Endothelial cell of umbilical vein (primary cell): ENCODE measurements around the gene TMEM158. TPM values are rescaled to one million over a fixed set of nuclear protein-coding genes. Genes with fewer than 3 reads are reported as not detected.

Experiments used
- BruUV-seq: library from RNA; stranded (reverse); fragments of 400-500 nt; replicated peaks from 2 replicates; lab custom pipeline; 2021; lab: Mats Ljungman, UMichigan
- CTCF ChIA-PET: fragments of 300-600, 350-600 bp; sonication (Branson Sonifier 250); formaldehyde crosslinking; loops from one replicate; lab custom pipeline; 2021; ENCODE audit warnings: antibody characterized with exemption, inconsistent platforms; lab: Charles Lee
- POLR2A ChIA-PET: fragments of 300-600, 350-600 bp; sonication (Branson Sonifier 250); formaldehyde crosslinking; loops from one replicate; lab custom pipeline; 2021; ENCODE audit warnings: antibody characterized with exemption, inconsistent platforms; lab: Charles Lee
- DNase-seq: peaks from one replicate; pipeline ENCODE4 v3.0.0-alpha.2; 2011; ENCODE audit warnings: low read depth, low spot score
- FAIRE-seq: peaks from 2 replicates; lab custom pipeline; 2011; peaks lifted over from hg19 to GRCh38; lab: Jason Lieb, UNC
- H2AFZ ChIP-seq: 2 replicates; pipeline ENCODE4 v1.6.0; 2012; ENCODE audit warnings: low read depth, low read length, control low read depth, inconsistent platforms
- H3K27ac ChIP-seq: 2 replicates; pipeline ENCODE4 v1.5.1; 2011; ENCODE audit warnings: low read depth, mild to moderate bottlenecking, control low read depth, low read length, moderate library complexity; ENCODE audit not compliant: insufficient read depth
- H3K27me3 ChIP-seq, 2 experiments: 2 replicates each; pipeline versions ENCODE4 v1.6.0 to v1.6.1; 2011; ENCODE audit warnings: low read length in 2 of 2, mixed read lengths in 1 of 2; ENCODE audit not compliant: control insufficient read depth in 2 of 2, insufficient read depth in 2 of 2
- H3K36me3 ChIP-seq, 2 experiments: 2 replicates in 1 of 2; 3 replicates in 1 of 2; pipeline ENCODE4 v1.5.1; 2011; ENCODE audit warnings: low read length in 2 of 2, mild to moderate bottlenecking in 1 of 2, moderate library complexity in 1 of 2; ENCODE audit not compliant: control insufficient read depth in 2 of 2, insufficient read depth in 2 of 2; ENCODE audit errors: extremely low read depth in 1 of 2
- H3K4me1 ChIP-seq: 3 replicates; pipeline ENCODE4 v1.5.1; 2011; ENCODE audit warnings: mild to moderate bottlenecking, low read length; ENCODE audit not compliant: control insufficient read depth, insufficient read depth; ENCODE audit errors: extremely low read depth
- H3K4me2 ChIP-seq: 2 replicates; pipeline ENCODE4 v1.6.1; 2011; ENCODE audit warnings: low read length, control low read depth, mixed read lengths; ENCODE audit not compliant: insufficient read depth
- H3K4me3 ChIP-seq, 3 experiments: fragments of 200-600 bp in 1 of 3; sonication (generic), shearing (Covaris generic) in 1 of 3; replicated peaks in 1 of 3; 2 replicates each; pipeline ENCODE4 v1.5.1; 2011 to 2016; ENCODE audit warnings: control low read depth in 3 of 3, low read length in 3 of 3, mild to moderate bottlenecking in 2 of 3, inconsistent platforms in 1 of 3, low read depth in 1 of 3, moderate library complexity in 1 of 3; ENCODE audit not compliant: insufficient read depth in 1 of 3
- H3K79me2 ChIP-seq: 2 replicates; pipeline ENCODE4 v1.6.0; 2012; ENCODE audit warnings: low read length, inconsistent platforms; ENCODE audit not compliant: control insufficient read depth, insufficient read depth
- H3K9ac ChIP-seq: replicated peaks from 2 replicates; pipeline ENCODE3; 2011; ENCODE audit warnings: low read length, control low read depth; ENCODE audit not compliant: insufficient read depth; ENCODE audit errors: extremely low read depth
- H3K9me1 ChIP-seq: replicated peaks from 3 replicates; pipeline ENCODE4 v1.6.0; 2011; ENCODE audit warnings: mild to moderate bottlenecking, low read length; ENCODE audit not compliant: control insufficient read depth, insufficient read depth; ENCODE audit errors: extremely low read depth
- H3K9me3 ChIP-seq: replicated peaks from 2 replicates; pipeline ENCODE4 v1.5.1; 2012; ENCODE audit warnings: low read length, inconsistent platforms; ENCODE audit not compliant: control insufficient read depth, insufficient read depth
- H4K20me1 ChIP-seq: replicated peaks from 2 replicates; pipeline ENCODE3; 2011; ENCODE audit warnings: mild to moderate bottlenecking, low read length; ENCODE audit not compliant: control insufficient read depth, insufficient read depth; ENCODE audit errors: extremely low read depth
- CTCF ChIP-seq, 2 donors: IDR thresholded peaks; 1 replicate in 1 of 2; 2 replicates in 1 of 2; pipeline ENCODE4 v1.5.1; 2011; ENCODE audit warnings: low read length in 2 of 2, mild to moderate bottlenecking in 2 of 2, moderate library complexity in 2 of 2, control low read depth in 1 of 2, inconsistent platforms in 1 of 2, low read depth in 1 of 2; ENCODE audit not compliant: insufficient read depth in 1 of 2; ENCODE audit errors: extremely low read depth in 1 of 2
- EZH2 ChIP-seq: IDR thresholded peaks from 2 replicates; pipeline ENCODE4 v1.6.1; 2012; ENCODE audit warnings: borderline replicate concordance, low read depth, mild to moderate bottlenecking, moderate library complexity, low read length, inconsistent platforms; ENCODE audit not compliant: severe bottlenecking
- GATA2 ChIP-seq: IDR thresholded peaks from 2 replicates; pipeline ENCODE4 v1.7.0; 2011; ENCODE audit warnings: low read depth, mild to moderate bottlenecking, moderate library complexity, mixed read lengths, low read length; ENCODE audit not compliant: insufficient read length, insufficient read depth
- JUN ChIP-seq: IDR thresholded peaks from 2 replicates; pipeline ENCODE4 v1.6.1; 2011; ENCODE audit warnings: borderline replicate concordance, low read depth; ENCODE audit not compliant: insufficient read length, insufficient read depth
- MAX ChIP-seq: IDR thresholded peaks from 2 replicates; pipeline ENCODE4 v1.6.1; 2011; ENCODE audit not compliant: insufficient read depth, insufficient read length
- MYC ChIP-seq: IDR thresholded peaks from one replicate; pipeline ENCODE4 v1.6.1; 2011; ENCODE audit warnings: mild to moderate bottlenecking, low read depth, low read length
- POLR2A ChIP-seq: IDR thresholded peaks from 2 replicates; pipeline ENCODE4 v1.6.1; 2012; ENCODE audit warnings: low read depth, mild to moderate bottlenecking, control low read depth, low read length
- POLR2AphosphoS5 ChIP-seq: IDR thresholded peaks from 2 replicates; pipeline ENCODE4 v1.6.1; 2012; ENCODE audit warnings: low read depth, mild to moderate bottlenecking, control low read depth, low read length, moderate library complexity; ENCODE audit not compliant: insufficient read depth
- dilution Hi-C: fragments of 300-500 bp; cut with MboI; formaldehyde crosslinking; loops from one replicate; pipeline ENCODE4 v1.15.0; 2019; ENCODE audit warnings: low sequenced_read_pairs; ENCODE audit not compliant: extremely low pct_ligation_motif_present
- intact Hi-C: fragments of 100-400 bp; cut with micrococcal nuclease; formaldehyde crosslinking; loops from one replicate; pipeline ENCODE4 v1.10.0; 2022
- polyA plus RNA-seq, 4 experiments: library from polyadenylated mRNA; depleted of rRNA in 3 of 4; stranded (reverse) in 3 of 4; unstranded in 1 of 4; fragments of >200 nt; gene quantifications; 2 replicates each; pipeline versions ENCODE4 v1.2.1 to v1.2.3, GENCODE V29; 2011 to 2012; ENCODE audit warnings: missing spikeins in 1 of 4
- total RNA-seq: library from RNA; stranded (reverse); gene quantifications from 2 replicates; pipeline ENCODE4 v1.2.3, GENCODE V29; 2021

Gene TMEM158
- total and polyA plus RNA-seq, 2 donors (not counting 3 experiments of a cell fraction or from before 2014, with no cell fraction given): 0.15 to 0.42 TPM

GRCh38 chr3:45216021-45216609 lies 10.0 kb downstream of the TMEM158 start:
- BruUV-seq: no TSS peak
- Histone ChIP-seq H3K4me3 (no peak overlapping the region), H3K79me2 (no peaks in the 10 kb centered on the region), H3K36me3 (no peaks in the 10 kb centered on the region), H3K4me2 (no peak overlapping the region), H4K20me1 (no peaks in the 10 kb centered on the region), H3K9ac (no peak overlapping the region), H3K9me3 (no peaks in the 10 kb centered on the region), H3K27ac (no peak overlapping the region), H2AFZ (no peak overlapping the region), H3K27me3 (no peaks in the 10 kb centered on the region), H3K4me1 (no peaks in the 10 kb centered on the region), H3K9me1 (no peaks in the 10 kb centered on the region)
- POLR2A ChIA-PET: no interaction called here
- TF ChIP-seq POLR2A (no peak), MYC (no peak), EZH2 (no peak), CTCF (IDR thresholded peaks at IDR 0.05; ENCODE audit: extremely low read depth in 1 of 2, insufficient read depth in 1 of 2, low read depth in 1 of 2, low read length in 2 of 2) (no peak), GATA2 (no peak)
- FAIRE-seq (no peak), DNase-seq (no peak)
- CTCF ChIA-PET: interaction anchor here (1.4 to 9.2 kb wide), 3 partner anchors 175 to 178 kb away, joined by 3 to 467 read pairs (median 14); no protein-coding TSS in a partner anchor
- dilution Hi-C loops (no loop called here), intact Hi-C loops (no loop called here)

- no peak for FAIRE-seq
- Histone ChIP-seq H3K4me1 (no peaks in the 10 kb centered on the region), H3K4me2 (no peak overlapping the region), H3K27ac (no peak overlapping the region), H2AFZ (no peak overlapping the region), H3K9me1 (no peaks in the 10 kb centered on the region), H3K79me2 (no peaks in the 10 kb centered on the region), H3K9ac (no peak overlapping the region), H3K9me3 (no peaks in the 10 kb centered on the region), H4K20me1 (no peaks in the 10 kb centered on the region), H3K36me3 (no peaks in the 10 kb centered on the region), H3K27me3 (no peaks in the 10 kb centered on the region), H3K4me3 (no peak overlapping the region)
- intact Hi-C loops (no loop called here), dilution Hi-C loops (no loop called here)
- no TSS peak for BruUV-seq
- CTCF ChIA-PET: interaction anchor here (9.2 kb wide), 1 partner anchor 174 kb away, joined by 467 read pairs; no protein-coding TSS in a partner anchor
- DNase-seq: no peak
- POLR2A ChIA-PET: no interaction called here
- TF ChIP-seq EZH2: no peak
- TF ChIP-seq POLR2AphosphoS5: no peak
- TF ChIP-seq JUN: no peak
- no peak for TF ChIP-seq CTCF (IDR thresholded peaks at IDR 0.05; ENCODE audit: extremely low read depth in 1 of 2, insufficient read depth in 1 of 2, low read depth in 1 of 2, low read length in 2 of 2)
- no peak for TF ChIP-seq MYC
- no peak for TF ChIP-seq MAX
- no peak for TF ChIP-seq POLR2A
- TF ChIP-seq GATA2: no peak
Observed at GRCh38 chr3:45215466-45215865, 10.6 kb downstream of the TMEM158 start.
